Measurements from ENCODE around the gene TIGD1.
"Not testable (repeated sequence)": the region's sequence is repeated elsewhere in the genome, so short reads cannot be mapped to it uniquely, and the experiment has no call there.

The TIGD1 gene

GRCh38 chr2:232538671-232539070 is 11.7 kb downstream of the TIGD1 start:
- DNase-seq: no peak

DNA sequence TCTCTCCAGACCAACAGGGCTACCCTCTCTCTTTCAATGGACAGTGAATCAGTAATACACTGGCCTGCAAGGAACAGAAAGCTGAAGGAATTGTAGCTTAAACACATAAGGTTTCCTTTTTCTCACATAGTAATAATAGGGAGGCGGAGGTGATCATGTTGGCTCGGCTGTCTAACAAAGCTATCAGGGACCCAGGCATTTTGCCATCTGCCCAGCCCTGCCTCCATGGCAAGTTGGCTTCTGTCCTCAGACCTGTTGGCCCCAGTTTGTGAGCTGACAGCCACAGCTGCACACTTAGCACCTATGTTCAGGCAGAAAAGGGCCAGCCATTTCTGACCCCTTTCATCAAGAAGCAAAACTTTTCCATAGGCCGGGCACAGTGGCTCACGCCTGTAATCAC is 12.9 kb downstream of the TIGD1 start:
- DNase-seq: no peak

DNA sequence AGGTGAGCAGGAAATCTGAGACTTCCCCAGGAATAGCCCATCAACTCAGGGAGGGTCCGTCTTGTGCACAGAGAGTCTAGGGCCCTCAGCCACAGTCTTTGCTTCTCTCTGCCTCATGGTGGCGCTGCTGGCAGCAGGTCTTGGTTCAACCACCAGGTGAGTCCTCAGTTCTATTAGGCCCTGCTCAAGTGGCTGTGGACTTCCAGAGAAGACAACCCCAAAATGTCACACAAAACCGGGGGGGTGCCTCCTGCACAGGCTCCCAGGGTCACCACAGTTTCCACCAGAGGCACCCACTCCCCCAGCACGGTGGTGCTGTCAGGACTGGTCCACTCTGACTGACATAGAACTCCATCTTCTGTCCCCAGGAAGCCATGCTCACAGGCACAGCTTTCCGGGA is 13.3 kb downstream of the TIGD1 start:
- no peak for DNase-seq

DNA sequence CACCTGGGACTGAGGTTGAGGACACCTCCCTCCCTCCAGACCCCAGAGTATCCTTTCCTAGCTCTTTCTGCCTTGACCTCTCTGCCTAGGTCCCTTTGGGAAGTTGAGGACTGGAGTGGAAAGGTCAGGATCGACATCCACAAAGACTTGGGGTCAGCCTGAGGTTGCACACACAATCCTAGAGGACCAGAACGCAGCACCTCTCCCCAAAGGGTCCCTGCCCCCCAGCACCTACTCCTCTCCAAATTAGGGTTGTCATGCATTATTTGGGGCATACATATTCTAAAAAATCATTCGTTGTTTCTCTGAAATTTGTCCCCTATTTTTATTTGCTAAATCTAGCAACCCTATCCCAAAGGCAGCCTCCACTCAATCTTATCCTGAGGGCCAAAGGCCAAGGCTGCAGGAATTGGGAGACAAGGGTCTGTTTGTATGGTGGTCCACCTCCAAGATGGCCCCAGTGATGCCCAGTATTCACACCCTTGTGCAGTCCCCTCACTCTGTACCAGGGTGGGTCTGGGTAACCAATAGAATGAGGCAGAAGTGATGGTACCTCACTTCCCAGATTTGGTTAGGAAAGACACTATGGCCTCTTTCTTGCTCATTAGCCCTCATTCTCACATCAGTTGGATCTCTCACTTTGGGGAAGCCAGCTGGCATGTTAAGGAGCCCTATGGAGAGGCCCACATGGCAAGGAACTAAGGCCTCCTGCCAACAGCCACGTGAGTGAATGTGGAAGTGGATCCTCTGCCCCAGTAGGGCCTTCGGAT is 14.4 kb downstream of the TIGD1 start:
- DNase-seq: no peak

GRCh38 chr2:232534940-232535651 is 15.3 kb downstream of the TIGD1 start:
- DNase-seq: no peak

DNA sequence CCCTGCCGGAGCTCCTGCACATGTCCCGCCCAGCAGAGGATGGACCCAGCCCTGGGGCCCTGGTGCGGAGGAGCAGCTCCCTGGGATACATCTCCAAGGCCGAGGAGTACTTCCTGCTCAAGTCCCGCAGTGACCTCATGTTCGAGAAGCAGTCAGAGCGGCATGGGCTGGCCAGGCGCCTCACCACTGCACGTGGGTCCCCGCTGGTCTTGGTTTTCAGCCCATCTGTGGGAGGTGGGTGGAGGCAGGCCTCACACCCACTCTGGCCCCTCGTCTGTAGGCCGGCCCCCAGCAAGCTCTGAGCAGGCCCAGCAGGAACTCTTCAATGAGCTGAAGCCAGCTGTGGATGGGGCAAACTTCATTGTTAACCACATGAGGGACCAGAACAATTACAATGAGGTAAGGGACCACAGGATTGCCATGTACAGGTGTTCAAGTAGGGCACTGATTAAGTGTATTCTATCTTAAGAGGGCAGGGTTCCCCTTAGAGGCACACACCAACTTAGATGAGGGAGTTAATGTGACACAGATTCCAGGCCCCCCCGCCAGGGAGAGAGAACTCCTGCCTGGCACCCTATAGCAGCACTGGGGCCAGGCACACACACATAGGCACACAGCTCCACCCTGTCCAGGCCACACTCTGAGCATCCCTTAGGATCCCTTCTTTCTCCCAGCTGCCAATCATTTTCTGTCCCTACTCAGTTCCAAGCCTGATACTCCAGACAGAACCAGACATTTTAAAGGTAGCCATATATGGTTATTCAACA is 16.2 kb downstream of the TIGD1 start:
- no peak for DNase-seq

DNA sequence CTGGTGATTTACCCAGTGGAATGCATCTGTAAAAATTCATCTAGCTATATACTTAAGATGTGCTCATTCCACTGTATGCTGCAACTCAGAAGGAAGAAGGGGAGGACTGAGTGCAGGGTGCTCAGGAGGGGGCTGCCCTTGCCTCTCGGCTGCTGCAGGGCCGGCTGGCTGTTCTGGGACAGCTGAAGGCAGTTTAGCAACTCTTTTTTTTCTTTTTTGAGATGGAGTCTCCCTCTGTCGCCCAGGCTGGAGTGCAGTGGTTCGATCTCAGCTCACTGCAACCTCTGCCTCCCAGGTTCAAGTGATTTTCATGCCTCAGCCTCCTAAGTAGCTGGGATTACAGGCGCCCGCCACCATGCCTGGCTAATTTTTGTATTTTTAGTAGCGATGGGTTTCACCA is 17.5 kb downstream of the TIGD1 start:
- not testable (repeated sequence) for DNase-seq

GRCh38 chr2:232532419-232532818 is 17.9 kb downstream of the TIGD1 start:
- DNase-seq: no peak

DNA sequence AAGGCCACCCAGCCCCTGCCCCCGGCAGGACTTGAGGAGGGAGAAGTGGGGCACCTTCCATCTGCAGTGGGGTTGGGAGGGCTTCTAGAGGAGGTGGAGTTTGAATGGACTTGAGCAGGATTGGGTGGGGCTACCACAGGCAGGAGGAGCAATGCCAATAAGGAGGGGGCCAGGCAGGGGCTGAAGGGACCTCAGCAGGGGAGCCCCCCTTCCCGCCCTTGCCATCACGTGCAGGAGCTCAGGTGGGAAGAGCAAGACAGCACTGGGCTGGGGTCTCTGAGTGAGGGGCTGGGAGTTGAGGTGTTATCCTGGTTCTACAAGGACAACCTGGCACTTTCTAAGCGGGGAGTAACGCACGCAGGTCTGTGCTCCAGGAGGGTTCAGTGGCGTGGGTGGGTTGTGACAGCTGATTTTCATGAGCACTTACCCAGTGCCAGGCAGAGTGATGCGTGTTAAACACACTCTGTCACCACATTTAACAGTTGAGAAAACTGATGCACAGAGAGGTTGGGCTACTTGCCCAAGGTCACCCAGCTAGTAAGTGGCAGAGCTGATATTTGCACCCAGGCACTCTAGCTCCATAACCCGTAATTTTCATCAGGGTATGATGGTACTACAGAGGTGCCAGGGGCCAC is 19.6 kb downstream of the TIGD1 start:
- DNase-seq: no peak

GRCh38 chr2:232529806-232530547 is 20.4 kb downstream of the TIGD1 start:
- DNase-seq: no peak

DNA sequence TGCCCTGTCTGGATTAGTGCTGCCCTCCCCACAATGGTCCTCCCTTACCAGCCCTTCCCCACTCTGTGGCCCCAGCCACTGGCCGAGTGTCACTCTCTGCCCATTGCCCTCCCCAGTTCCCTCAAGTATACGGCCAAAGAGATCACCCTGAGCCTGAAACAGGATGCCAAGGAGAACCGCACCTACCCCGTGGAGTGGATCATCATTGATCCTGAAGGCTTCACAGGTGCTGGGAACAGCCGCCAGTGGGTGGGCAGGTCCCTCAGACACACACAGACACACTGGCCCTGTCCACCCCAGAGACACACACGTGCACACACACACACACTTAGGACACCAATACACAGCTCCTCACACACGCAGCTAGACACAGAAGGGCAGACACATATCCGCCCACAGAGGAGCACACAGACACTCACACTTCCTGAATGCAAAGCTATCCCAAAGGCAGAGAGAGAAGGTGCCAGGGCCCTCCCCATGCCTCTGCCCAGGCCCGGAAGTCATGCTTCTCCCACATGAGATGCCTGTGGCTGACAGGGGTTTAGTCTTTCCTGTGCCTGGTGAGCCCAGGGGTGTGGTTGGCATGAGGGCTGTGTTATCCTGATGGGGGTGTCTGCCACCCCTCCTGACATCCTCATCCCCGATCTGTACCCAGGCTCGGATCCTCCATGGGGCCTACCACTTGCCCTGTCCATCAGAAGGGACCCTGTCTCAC is 21.5 kb downstream of the TIGD1 start:
- no peak for DNase-seq

- no peak for DNase-seq
Measured at GRCh38 chr2:232527905-232528470, 22.4 kb downstream of the TIGD1 start.

GRCh38 chr2:232526372-232526941 is 23.9 kb downstream of the TIGD1 start:
- no peak for DNase-seq

GRCh38 chr2:232525791-232526371 is 24.5 kb downstream of the TIGD1 start, which contains the start of gene CHRND:
CHRND (plus strand) TSS chr2:232526160; CDS start chr2:232526216, 56 bp downstream.
- no peak for DNase-seq

DNA sequence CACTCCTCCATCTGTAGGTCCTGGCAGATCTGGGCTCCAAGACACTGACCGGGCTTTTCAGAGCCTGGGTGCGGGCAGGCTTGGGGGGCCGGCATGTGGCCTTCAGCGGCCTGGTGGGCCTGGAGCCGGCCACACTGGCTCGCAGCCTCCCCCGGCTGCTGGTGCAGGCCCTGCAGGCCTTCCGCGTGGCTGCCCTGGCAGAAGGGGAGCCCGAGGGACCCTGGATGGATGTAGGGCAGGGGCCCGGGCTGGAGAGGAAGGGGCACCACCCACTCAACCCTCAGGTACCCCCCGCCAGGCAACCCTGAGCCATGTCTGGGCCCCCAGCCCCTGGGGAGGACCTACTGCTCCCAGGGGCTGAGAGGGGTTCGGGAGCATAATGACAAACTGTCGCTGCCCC is 25.2 kb downstream of the TIGD1 start:
- no peak for DNase-seq

DNA sequence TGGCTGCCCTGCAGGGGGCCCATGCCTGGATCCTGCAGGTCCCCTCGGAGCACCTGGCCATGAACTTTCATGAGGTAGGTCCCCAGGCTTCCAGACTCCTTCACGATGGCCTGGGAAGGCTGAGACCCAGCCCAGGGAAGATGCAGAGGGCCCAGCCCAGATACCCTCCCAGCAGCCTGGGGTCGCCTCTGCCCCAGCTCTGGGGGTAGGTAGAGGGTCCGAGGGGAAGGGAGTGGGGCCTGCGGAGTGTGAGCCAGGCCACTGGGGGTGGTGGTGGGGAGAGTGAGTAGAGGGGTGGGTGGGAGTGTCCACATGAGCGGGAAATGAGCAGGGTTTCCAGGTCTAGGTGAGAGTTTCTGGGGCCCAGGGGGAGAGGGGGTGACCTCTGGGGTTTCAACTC is 25.6 kb downstream of the TIGD1 start:
- no peak for DNase-seq

GRCh38 chr2:232523682-232524597 is 26.4 kb downstream of the TIGD1 start:
- DNase-seq: no peak

- DNase-seq: no peak
Measured at GRCh38 chr2:232523402-232523681, 27.0 kb downstream of the TIGD1 start.

DNA sequence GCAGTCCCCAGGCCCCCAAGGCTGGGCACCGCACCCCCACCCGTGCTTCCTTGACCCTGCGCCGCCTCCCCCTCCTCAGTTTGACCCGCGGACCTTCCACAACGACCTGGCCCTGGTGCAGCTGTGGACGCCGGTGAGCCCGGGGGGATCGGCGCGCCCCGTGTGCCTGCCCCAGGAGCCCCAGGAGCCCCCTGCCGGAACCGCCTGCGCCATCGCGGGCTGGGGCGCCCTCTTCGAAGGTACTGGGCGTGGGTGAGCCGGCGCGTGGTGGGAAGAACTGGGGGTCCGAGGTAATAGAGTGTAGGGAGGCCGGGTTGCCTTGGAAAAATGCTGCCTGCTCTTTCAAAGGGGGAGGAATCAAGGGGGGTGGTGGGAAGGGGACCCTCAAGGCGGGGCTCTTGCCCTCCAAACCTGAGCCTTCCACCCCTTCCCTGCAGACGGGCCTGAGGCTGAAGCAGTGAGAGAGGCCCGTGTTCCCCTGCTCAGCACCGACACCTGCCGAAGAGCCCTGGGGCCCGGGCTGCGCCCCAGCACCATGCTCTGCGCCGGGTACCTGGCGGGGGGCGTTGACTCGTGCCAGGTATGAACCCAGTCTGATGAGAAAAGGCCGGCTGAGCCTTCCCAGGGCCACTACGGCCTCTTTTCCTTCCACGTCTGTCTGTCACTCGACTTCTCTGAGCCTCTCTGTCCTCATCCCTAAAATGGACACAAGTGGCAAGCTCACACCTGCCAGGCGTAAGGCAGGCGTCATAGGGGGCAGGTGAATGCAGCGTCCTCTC is 27.5 kb downstream of the TIGD1 start:
- DNase-seq: no peak
